ENCODE measurements around the gene ATP6V1D.
"Not testable (repeated sequence)": the region's sequence is repeated elsewhere in the genome, so short reads cannot be mapped to it uniquely, and the experiment has no call there.

ATP6V1D gene

DNA sequence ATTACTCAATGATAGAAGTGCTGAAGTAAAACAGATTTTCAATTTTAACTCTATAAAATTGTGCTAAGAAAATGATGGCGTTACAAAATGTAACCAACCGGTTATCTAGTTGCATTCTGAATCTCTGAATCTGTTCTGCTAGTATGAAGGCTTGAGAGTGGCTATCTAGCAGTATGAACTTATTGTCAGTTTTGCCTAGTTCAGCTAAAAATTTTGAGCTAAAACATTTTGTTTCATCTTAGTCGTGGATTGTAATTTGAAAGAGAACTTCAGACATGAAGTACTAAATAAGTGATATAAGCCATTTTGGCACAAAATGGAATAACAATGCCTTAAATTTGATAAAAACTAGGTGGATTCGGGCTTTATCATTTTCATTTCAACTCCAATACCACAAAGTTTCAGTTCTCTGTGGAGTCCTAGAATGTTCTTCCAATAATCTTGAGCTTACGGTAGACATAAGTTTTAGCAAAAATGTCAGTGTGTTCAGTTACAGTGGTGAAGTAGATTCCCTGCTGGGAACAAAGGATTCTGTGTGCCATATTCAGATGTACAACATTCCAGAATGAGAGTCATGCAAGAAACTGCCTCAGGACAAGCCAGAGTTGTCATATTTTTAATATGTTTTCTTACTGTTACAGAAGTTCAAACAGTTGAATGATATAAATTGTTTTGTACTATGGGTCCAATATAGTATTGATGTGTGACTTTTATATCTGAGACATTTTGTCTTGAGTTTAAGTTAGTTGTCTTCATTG is 28.1 kb downstream of the ATP6V1D start:
- TF ChIP-seq, protein P1, sequence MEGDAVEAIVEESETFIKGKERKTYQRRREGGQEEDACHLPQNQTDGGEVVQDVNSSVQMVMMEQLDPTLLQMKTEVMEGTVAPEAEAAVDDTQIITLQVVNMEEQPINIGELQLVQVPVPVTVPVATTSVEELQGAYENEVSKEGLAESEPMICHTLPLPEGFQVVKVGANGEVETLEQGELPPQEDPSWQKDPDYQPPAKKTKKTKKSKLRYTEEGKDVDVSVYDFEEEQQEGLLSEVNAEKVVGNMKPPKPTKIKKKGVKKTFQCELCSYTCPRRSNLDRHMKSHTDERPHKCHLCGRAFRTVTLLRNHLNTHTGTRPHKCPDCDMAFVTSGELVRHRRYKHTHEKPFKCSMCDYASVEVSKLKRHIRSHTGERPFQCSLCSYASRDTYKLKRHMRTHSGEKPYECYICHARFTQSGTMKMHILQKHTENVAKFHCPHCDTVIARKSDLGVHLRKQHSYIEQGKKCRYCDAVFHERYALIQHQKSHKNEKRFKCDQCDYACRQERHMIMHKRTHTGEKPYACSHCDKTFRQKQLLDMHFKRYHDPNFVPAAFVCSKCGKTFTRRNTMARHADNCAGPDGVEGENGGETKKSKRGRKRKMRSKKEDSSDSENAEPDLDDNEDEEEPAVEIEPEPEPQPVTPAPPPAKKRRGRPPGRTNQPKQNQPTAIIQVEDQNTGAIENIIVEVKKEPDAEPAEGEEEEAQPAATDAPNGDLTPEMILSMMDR (IDR thresholded peaks at IDR 0.05; ENCODE audit: control insufficient read depth, insufficient read depth, low read depth, low read length, missing control alignments), result no peak
- DNase-seq (ENCODE audit: low read depth), result no peak
- H3K4me3 ChIP-seq (ENCODE audit: control insufficient read depth, low read depth, low read length), result no peak overlapping the region

DNA sequence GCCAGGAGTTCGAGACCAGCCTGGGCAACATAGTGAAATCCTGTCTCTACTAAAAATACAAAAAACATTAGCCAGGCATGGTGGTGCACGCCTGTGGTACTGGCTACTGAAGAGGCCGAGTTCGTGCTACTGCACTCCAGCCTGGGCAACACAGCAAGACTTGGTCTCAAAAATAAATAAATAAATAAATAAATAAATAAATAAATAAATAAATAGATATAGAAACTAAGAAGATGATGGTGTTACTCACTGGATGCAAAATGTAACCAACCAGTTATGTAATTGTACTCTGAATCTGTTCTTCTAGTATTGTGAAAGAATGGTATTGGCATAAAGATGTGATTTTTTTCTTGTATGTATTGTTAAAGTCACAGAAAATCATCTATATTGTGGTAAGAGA is 29.9 kb downstream of the ATP6V1D start:
- DNase-seq (ENCODE audit: low read depth); H3K4me3 ChIP-seq (ENCODE audit: control insufficient read depth, low read depth, low read length): not testable (repeated sequence)

DNA sequence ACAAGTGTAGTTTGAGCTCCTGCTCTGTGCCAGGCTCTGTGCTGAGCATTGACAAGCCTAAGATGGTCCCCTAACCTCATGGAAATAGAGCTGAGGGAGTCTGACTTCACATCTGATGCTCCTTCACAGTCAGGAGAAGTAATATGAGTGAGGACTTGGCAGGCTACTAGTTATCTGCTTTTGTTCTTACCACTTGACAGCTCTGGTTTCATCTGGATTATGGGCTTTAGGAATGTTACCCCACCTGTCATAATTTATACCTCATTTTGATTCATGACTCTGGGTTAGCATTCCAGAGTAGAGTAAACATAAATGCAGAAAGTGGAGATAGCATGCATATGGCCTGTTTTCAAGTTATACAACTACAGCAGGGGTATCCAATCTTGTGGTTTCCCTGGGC is 40.5 kb downstream of the ATP6V1D start:
- no peak overlapping the region for H3K4me3 ChIP-seq (ENCODE audit: control insufficient read depth, low read depth, low read length)

DNA sequence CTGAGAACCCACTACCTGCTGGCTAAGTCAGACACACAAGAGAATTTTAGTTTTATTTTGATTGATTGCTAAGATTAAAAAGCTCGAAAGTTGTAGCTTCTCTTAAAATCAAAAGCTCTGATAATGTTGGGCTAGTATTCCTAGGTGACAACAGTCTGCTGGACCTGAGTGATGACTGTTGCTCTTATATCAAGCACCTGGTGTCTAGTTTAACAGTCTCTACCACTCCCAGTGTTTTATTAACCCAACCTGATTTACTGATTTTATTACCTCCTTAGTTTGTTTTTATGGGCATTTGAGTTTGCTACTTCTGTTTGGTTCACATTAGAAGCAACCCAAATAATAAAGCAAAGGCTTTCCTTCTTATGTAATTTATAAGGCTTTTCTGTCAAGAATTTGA is 41.8 kb downstream of the ATP6V1D start:
- H3K4me3 ChIP-seq (ENCODE audit: control insufficient read depth, low read depth, low read length), result no peak overlapping the region
- DNase-seq (ENCODE audit: low read depth), result no peak
- TF ChIP-seq, protein P1 (IDR thresholded peaks at IDR 0.05; ENCODE audit: control insufficient read depth, insufficient read depth, low read depth, low read length, missing control alignments), result no peak

More for the DNA sequence above, 40.5 kb downstream of the ATP6V1D start:
- TF ChIP-seq, protein P1 (IDR thresholded peaks at IDR 0.05; ENCODE audit: control insufficient read depth, insufficient read depth, low read depth, low read length, missing control alignments), result no peak
- DNase-seq (ENCODE audit: low read depth), result no peak

DNA sequence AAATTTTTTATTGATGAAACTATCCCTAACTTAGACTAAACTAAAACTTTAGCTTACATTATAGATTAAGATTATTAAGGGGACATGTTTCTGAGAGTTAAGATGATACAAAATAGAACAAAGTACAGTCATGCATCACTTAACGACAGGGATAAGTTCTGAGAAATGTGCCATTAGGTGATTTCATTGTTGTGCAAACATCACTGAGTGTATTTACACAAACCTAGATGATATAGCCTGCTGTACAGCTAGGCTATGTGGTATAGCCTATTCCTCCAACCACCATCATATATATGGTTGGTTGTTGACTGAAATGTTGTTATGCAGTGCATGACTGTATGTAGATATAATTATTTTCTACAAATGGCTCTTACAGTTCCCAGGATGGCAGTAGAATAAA is 46.5 kb downstream of the ATP6V1D start:
- H3K4me3 ChIP-seq (ENCODE audit: control insufficient read depth, low read depth, low read length), result no peak overlapping the region
- no peak for DNase-seq (ENCODE audit: low read depth)
- TF ChIP-seq, protein P1 (IDR thresholded peaks at IDR 0.05; ENCODE audit: control insufficient read depth, insufficient read depth, low read depth, low read length, missing control alignments), result no peak

DNA sequence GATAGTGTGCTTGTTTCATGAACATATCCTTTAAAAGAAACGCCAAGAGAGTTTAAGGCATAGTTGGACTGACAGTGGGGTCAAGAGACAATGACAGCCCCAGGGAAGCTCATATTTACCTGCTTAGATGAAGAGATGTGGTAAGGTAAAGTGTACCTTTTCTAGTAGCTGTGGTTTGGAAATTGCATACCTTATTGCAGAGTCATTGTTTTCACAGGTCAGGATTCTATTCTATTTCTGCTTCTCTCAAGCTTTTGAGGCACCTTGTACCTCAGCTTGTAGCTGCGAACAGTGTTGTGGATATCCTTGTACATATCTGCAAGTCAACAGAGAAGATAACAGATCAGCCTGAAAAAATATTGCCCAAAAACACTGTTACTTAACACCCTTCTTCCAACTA is 47.7 kb downstream of the ATP6V1D start:
- TF ChIP-seq, protein P1 (IDR thresholded peaks at IDR 0.05; ENCODE audit: control insufficient read depth, insufficient read depth, low read depth, low read length, missing control alignments), result no peak
- DNase-seq (ENCODE audit: low read depth), result no peak
- H3K4me3 ChIP-seq (ENCODE audit: control insufficient read depth, low read depth, low read length), result no peak overlapping the region

Measured in AG09309 (cell line).